Vagina (tissue), 2 donors: ENCODE data around the gene MIER3.

Experiments
- CTCF ChIP-seq, 3 experiments: fragments of 450-650 bp in 2 of 3; fragments of 200-600 bp in 1 of 3; sonication (generic) in 1 of 3; IDR thresholded peaks; one replicate each; pipeline ENCODE4 v1.5.1; 2017 to 2019; ENCODE audit warnings: antibody characterized with exemption in 3 of 3, mild to moderate bottlenecking in 2 of 3, moderate library complexity in 2 of 3
- POLR2A ChIP-seq, 2 donors: fragments of 450-650 bp; IDR thresholded peaks; one replicate each; pipeline ENCODE4 v1.6.1; 2017; ENCODE audit warnings: antibody characterized with exemption in 2 of 2, mild to moderate bottlenecking in 2 of 2, moderate library complexity in 2 of 2
- POLR2AphosphoS5 ChIP-seq, 2 donors: sonication (generic); formaldehyde crosslinking; IDR thresholded peaks; one replicate each; pipeline ENCODE4 v1.9.0; 2017; ENCODE audit warnings: antibody characterized with exemption in 2 of 2, mild to moderate bottlenecking in 2 of 2, low read depth in 1 of 2; ENCODE audit not compliant: insufficient read depth in 1 of 2

DNA sequence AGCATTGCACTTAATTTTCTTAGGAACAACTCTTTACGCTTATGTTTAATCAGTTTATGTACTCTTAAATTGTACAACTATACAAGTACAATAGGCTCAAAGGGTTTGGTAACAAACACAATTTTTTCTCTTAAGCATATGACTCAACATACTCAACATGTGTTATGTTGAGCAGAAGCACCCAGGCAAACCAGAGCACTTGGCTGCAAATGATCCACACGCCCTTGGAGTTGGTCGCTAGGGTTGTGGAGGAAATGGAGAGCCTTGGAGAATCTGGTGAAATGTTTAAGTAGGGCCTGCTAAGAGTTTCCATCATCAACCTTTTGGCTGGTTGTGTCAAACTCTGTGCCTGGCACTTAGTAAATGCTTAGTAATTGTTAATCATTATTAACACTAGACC, 25.1 kb upstream of the MIER3 start:
- no peak for TF ChIP-seq CTCF (IDR thresholded peaks at IDR 0.05)
- no peak for TF ChIP-seq POLR2A (IDR thresholded peaks at IDR 0.05)
- TF ChIP-seq POLR2AphosphoS5 (IDR thresholded peaks at IDR 0.05; ENCODE audit: insufficient read depth in 1 of 2, low read depth in 1 of 2) = no peak
